H9 (cell line): Measurements from ENCODE around the gene PPARA. TPM values are rescaled to one million over a fixed set of nuclear protein-coding genes. Genes with fewer than 3 reads are reported as not detected.

Source experiments
- DNase-seq: peaks from one replicate; pipeline ENCODE4 v3.0.0-alpha.2; 2017
- H2AFZ ChIP-seq: one replicate; pipeline ENCODE4 v1.6.1; 2013; ENCODE audit warnings: mild to moderate bottlenecking, low read length, control low read depth, moderate library complexity
- H2AK5ac ChIP-seq: 2 replicates; pipeline ENCODE4 v1.6.1; 2013; ENCODE audit warnings: low read length, control low read depth, mixed read lengths; ENCODE audit not compliant: insufficient read length
- H2BK120ac ChIP-seq: one replicate; pipeline ENCODE4 v1.6.1; 2013; ENCODE audit warnings: low read depth, mild to moderate bottlenecking, low read length, control low read depth, inconsistent platforms; ENCODE audit not compliant: poor library complexity, severe bottlenecking
- H2BK12ac ChIP-seq: 2 replicates; pipeline ENCODE4 v1.6.1; 2013; ENCODE audit warnings: low read length, control low read depth, mixed read lengths, low read depth; ENCODE audit not compliant: insufficient read length
- H2BK15ac ChIP-seq: 2 replicates; pipeline ENCODE4 v1.6.1; 2013; ENCODE audit warnings: low read depth, low read length, control low read depth
- H2BK20ac ChIP-seq: one replicate; pipeline ENCODE4 v1.6.1; 2013; ENCODE audit warnings: low read depth, mild to moderate bottlenecking, low read length, control low read depth, inconsistent platforms; ENCODE audit not compliant: poor library complexity, severe bottlenecking
- H2BK5ac ChIP-seq: 2 replicates; pipeline ENCODE4 v1.6.1; 2013; ENCODE audit warnings: low read length, control low read depth, mixed read lengths; ENCODE audit not compliant: insufficient read length
- H3K14ac ChIP-seq: 2 replicates; pipeline ENCODE4 v1.6.1; 2013; ENCODE audit warnings: low read length, control low read depth; ENCODE audit not compliant: insufficient read depth
- H3K18ac ChIP-seq: 2 replicates; pipeline ENCODE4 v1.6.1; 2013; ENCODE audit warnings: low read depth, mild to moderate bottlenecking, mixed read lengths, low read length, control low read depth; ENCODE audit not compliant: insufficient read length
- H3K23ac ChIP-seq: 2 replicates; pipeline ENCODE4 v1.6.1; 2013; ENCODE audit warnings: low read length, control low read depth, mixed read lengths, low read depth; ENCODE audit not compliant: insufficient read length
- H3K23me2 ChIP-seq: 2 replicates; pipeline ENCODE4 v1.6.1; 2013; ENCODE audit warnings: low read depth, mild to moderate bottlenecking, mixed read lengths, low read length, control low read depth; ENCODE audit not compliant: insufficient read length, poor library complexity, severe bottlenecking
- H3K27ac ChIP-seq: 2 replicates; pipeline ENCODE4 v1.5.1; 2013; ENCODE audit warnings: low read length, control low read depth, mixed read lengths, low read depth; ENCODE audit not compliant: insufficient read length
- H3K27me3 ChIP-seq: 2 replicates; pipeline ENCODE4 v1.6.1; 2013; ENCODE audit warnings: low read length, control low read depth, inconsistent platforms; ENCODE audit not compliant: insufficient read depth
- H3K4ac ChIP-seq: 2 replicates; pipeline ENCODE4 v1.6.1; 2013; ENCODE audit warnings: low read depth, mild to moderate bottlenecking, control low read depth, inconsistent platforms, low read length, moderate library complexity
- H3K4me1 ChIP-seq: 2 replicates; pipeline ENCODE4 v1.6.1; 2013; ENCODE audit warnings: low read length, control low read depth, inconsistent platforms; ENCODE audit not compliant: insufficient read depth
- H3K4me2 ChIP-seq: 2 replicates; pipeline ENCODE4 v1.6.1; 2013; ENCODE audit warnings: low read length, control low read depth, mixed read lengths; ENCODE audit not compliant: insufficient read length, insufficient read depth
- H3K56ac ChIP-seq: 2 replicates; pipeline ENCODE4 v1.6.1; 2013; ENCODE audit warnings: low read depth, mild to moderate bottlenecking, mixed read lengths, low read length, control low read depth; ENCODE audit not compliant: insufficient read length
- H3K79me1 ChIP-seq: 2 replicates; pipeline ENCODE4 v1.6.1; 2013; ENCODE audit warnings: low read depth, mild to moderate bottlenecking, moderate library complexity, low read length, control low read depth, inconsistent platforms; ENCODE audit not compliant: insufficient read depth, poor library complexity, severe bottlenecking
- H3K79me2 ChIP-seq: 2 replicates; pipeline ENCODE4 v1.6.1; 2013; ENCODE audit warnings: low read length, control low read depth, inconsistent platforms; ENCODE audit not compliant: insufficient read depth
- H3K9ac ChIP-seq: 2 replicates; pipeline ENCODE4 v1.6.1; 2013; ENCODE audit warnings: low read length, control low read depth, mixed read lengths; ENCODE audit not compliant: insufficient read length; ENCODE audit errors: extremely low read depth
- H3K9me3 ChIP-seq: one replicate; pipeline ENCODE4 v1.6.1; 2013; ENCODE audit warnings: low read depth, low read length, inconsistent platforms; ENCODE audit not compliant: control insufficient read depth
- H3T11ph ChIP-seq: one replicate; pipeline ENCODE4 v1.6.1; 2013; ENCODE audit warnings: mild to moderate bottlenecking, low read length, control low read depth, inconsistent platforms
- H4K20me1 ChIP-seq: one replicate; pipeline ENCODE4 v1.6.1; 2013; ENCODE audit not compliant: control insufficient read depth, insufficient read length, insufficient read depth
- H4K5ac ChIP-seq: 2 replicates; pipeline ENCODE4 v1.6.1; 2013; ENCODE audit warnings: low read depth, mild to moderate bottlenecking, mixed read lengths, low read length, control low read depth; ENCODE audit not compliant: insufficient read length
- H4K8ac ChIP-seq: replicated peaks from 2 replicates; pipeline ENCODE4 v1.6.1; 2013; ENCODE audit warnings: low read length, control low read depth, mixed read lengths, low read depth; ENCODE audit not compliant: insufficient read length
- H4K91ac ChIP-seq: 2 replicates; pipeline ENCODE4 v1.6.1; 2013; ENCODE audit warnings: low read depth, mild to moderate bottlenecking, moderate library complexity, mixed read lengths, low read length, control low read depth; ENCODE audit not compliant: insufficient read length
- H3K27ac Mint-ChIP-seq, 3 experiments: 2 replicates in 2 of 3; 3 replicates in 1 of 3; pipeline ENCODE4 v1.8.0; 2020 to 2021; ENCODE audit warnings: mixed read lengths in 3 of 3, mild to moderate bottlenecking in 1 of 3, moderate library complexity in 1 of 3
- H3K27me3 Mint-ChIP-seq: 2 replicates; pipeline ENCODE4 v1.8.0; 2021; ENCODE audit warnings: low read depth, mild to moderate bottlenecking, moderate library complexity, mixed read lengths
- H3K36me3 Mint-ChIP-seq, 3 experiments: 2 replicates in 2 of 3; 3 replicates in 1 of 3; pipeline ENCODE4 v1.8.0; 2020 to 2021; ENCODE audit warnings: low read depth in 3 of 3, mixed read lengths in 3 of 3; ENCODE audit not compliant: insufficient read depth in 1 of 3
- H3K4me1 Mint-ChIP-seq, 2 experiments: 2 replicates each; pipeline ENCODE4 v1.8.0; 2020; ENCODE audit warnings: mixed read lengths in 2 of 2
- H3K4me3 Mint-ChIP-seq, 2 experiments: 2 replicates in 1 of 2; 3 replicates in 1 of 2; pipeline ENCODE4 v1.8.0; 2020 to 2021; ENCODE audit warnings: mild to moderate bottlenecking in 2 of 2, mixed read lengths in 2 of 2, moderate library complexity in 1 of 2
- H3K9me3 Mint-ChIP-seq, 2 experiments: 2 replicates in 1 of 2; 3 replicates in 1 of 2; pipeline ENCODE4 v1.8.0; 2020; ENCODE audit warnings: mild to moderate bottlenecking in 2 of 2, mixed read lengths in 2 of 2, moderate library complexity in 1 of 2
- WGBS: extraction: QIAGEN DNeasy Blood & Tissue Kit; methylation state at CpG from one replicate; pipeline ENCODE4 v1.1.7; 2013; ENCODE audit warnings: missing lambda C conversion rate, low lambda C conversion rate, mixed read lengths; ENCODE audit not compliant: insufficient read length; ENCODE audit errors: extremely low coverage; 5-methylcytosine and 5-hydroxymethylcytosine counted together
- long read RNA-seq: library from polyadenylated mRNA; unstranded; transcript quantifications from one replicate; pipeline ENCODE4 v2.0.0, GENCODE V29; 2020
- total RNA-seq: library from RNA; stranded (reverse); gene quantifications from 2 replicates; pipeline ENCODE4 v1.2.1, GENCODE V29; 2021
- TF ChIP-seq, protein P1 (sequence below): fragments of 200-600 bp; sonication (generic); conservative IDR thresholded peaks from 3 replicates; pipeline ENCODE4 v1.8.0; 2021; ENCODE audit warnings: antibody characterized with exemption, mild to moderate bottlenecking

PPARA gene
- total RNA-seq, result 7.3 and 7.4 TPM in 2 replicates
- long read RNA-seq, partial matches to known transcripts, result 0 of 6 reads
- long read RNA-seq, other reads (novel, unspliced or antisense), result 6 of 6 reads

DNA sequence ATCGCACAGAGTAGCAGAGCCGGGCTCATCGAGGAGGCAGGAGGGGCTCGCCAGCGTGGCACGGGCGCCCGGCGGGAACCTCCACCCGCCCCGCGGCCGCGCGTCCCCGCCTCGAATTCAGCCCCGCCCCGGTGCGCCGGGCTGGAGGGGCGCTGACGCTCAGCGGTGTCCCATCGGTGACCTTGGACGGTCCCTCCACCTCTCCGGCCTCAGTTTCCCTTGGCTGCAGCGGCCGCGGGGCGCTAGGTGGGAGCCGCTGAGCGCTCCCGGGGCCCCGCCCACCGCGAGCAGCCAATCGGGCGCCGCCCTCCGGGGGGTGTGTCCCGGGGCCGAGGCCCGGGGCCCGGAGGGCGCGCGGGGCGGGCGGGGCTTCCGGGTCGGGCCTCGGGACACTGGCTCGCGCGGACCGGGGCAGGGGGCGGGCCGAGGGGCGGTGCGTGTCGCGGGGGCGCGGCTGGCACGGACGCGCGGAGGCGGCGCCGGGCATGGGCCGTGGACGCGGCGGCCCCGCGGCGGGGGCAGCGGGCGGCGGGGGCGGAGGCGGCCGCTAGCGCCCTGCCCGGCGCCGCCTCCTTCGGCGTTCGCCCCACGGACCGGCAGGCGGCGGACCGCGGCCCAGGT, at the start of gene PPARA:
Gene PPARA, plus strand, starts transcription at position 493 of the 621 bp plus-strand sequence. CDS start 47,858 bp downstream, outside the sequence.
- Histone ChIP-seq H3K4ac (no peak within 1 kb of the TSS), H2BK12ac (no peak within 1 kb of the TSS), H4K91ac (no peak within 1 kb of the TSS), H3K56ac (no peak within 1 kb of the TSS), H3K4me1 (no peaks in the 10 kb centered on the region), H3K4me2 (peak within 1 kb of the TSS; percentile 44), H3K27ac (no peak within 1 kb of the TSS), H3K79me2 (no peaks in the 10 kb centered on the region), H3K14ac (peak within 1 kb of the TSS; percentile 38; the same call in 1 of the 2 replicates), H4K20me1 (no peaks in the 10 kb centered on the region), H3T11ph (no peak within 1 kb of the TSS), H2AFZ (no peak within 1 kb of the TSS), H2BK15ac (no peak within 1 kb of the TSS), H2BK120ac (no peak within 1 kb of the TSS), H3K9ac (no peak within 1 kb of the TSS), H3K23ac (no peak within 1 kb of the TSS), H4K5ac (no peak within 1 kb of the TSS), H3K27me3 (peaks cover 16% of the 10 kb centered on the region; the same call in 1 of the 2 replicates), H3K79me1 (no peaks in the 10 kb centered on the region), H4K8ac (no peak within 1 kb of the TSS), H2BK5ac (no peak within 1 kb of the TSS), H3K23me2 (peaks cover 10% of the 10 kb centered on the region), H3K18ac (peak within 1 kb of the TSS; percentile 58), H2BK20ac (no peak within 1 kb of the TSS), H3K9me3 (no peaks in the 10 kb centered on the region), H2AK5ac (no peak within 1 kb of the TSS)
- DNase-seq, result peak; percentile 63
- WGBS, result no CpG with 5 or more reads among the region's 98 CpGs
- Mint-ChIP-seq H3K27ac (no peak within 1 kb of the TSS), H3K4me1 (peaks cover 7 to 8% of the 10 kb centered on the region in 2 experiments), H3K4me3 (peak within 1 kb of the TSS; percentile 74 to 85), H3K27me3 (peaks cover 64% of the 10 kb centered on the region), H3K36me3 (peaks cover 2 to 9% (median 4%) of the 10 kb centered on the region in 3 experiments; a peak in 5 of 7 replicates), H3K9me3 (no peaks in the 10 kb centered on the region)
- TF ChIP-seq, protein P1, sequence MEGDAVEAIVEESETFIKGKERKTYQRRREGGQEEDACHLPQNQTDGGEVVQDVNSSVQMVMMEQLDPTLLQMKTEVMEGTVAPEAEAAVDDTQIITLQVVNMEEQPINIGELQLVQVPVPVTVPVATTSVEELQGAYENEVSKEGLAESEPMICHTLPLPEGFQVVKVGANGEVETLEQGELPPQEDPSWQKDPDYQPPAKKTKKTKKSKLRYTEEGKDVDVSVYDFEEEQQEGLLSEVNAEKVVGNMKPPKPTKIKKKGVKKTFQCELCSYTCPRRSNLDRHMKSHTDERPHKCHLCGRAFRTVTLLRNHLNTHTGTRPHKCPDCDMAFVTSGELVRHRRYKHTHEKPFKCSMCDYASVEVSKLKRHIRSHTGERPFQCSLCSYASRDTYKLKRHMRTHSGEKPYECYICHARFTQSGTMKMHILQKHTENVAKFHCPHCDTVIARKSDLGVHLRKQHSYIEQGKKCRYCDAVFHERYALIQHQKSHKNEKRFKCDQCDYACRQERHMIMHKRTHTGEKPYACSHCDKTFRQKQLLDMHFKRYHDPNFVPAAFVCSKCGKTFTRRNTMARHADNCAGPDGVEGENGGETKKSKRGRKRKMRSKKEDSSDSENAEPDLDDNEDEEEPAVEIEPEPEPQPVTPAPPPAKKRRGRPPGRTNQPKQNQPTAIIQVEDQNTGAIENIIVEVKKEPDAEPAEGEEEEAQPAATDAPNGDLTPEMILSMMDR, result no peak
